Measurements from ENCODE around the gene NCAPH2.

NCAPH2 gene

GRCh38 chr22:50563413-50564160, 55.6 kb downstream of the NCAPH2 start:
- no peak for TF ChIP-seq CTCF (IDR thresholded peaks at IDR 0.05; ENCODE audit: control extremely low read depth, extremely low read depth, low read depth, missing control alignments)
- DNase-seq (ENCODE audit: extremely low spot score): no peak
- ChIA-PET CTCF (interaction anchor here (0.8 to 5.2 kb wide), 26 partner anchors 9 to 324 kb away, joined by 3 to 68 read pairs (median 4); partner anchors contain the start of genes ARSA, CHKB, CPT1B and KLHDC7B), POLR2A (interaction anchor here (0.6 to 1.3 kb wide), 6 partner anchors 13 to 696 kb away, joined by 3 to 6 read pairs (median 4); partner anchors contain the start of genes CPT1B, LMF2 and NCAPH2)

- DNase-seq (ENCODE audit: extremely low spot score): no peak
- ChIA-PET POLR2A (interaction anchor here (0.6 to 1.0 kb wide), 3 partner anchors 14 to 697 kb away, joined by 3 to 4 read pairs (median 4); no protein-coding TSS in a partner anchor), CTCF (interaction anchor here (0.9 to 5.2 kb wide), 10 partner anchors 8 to 62 kb away, joined by 3 to 68 read pairs (median 10); partner anchors contain the start of genes CHKB, CPT1B, LMF2 and NCAPH2)
- no peak for TF ChIP-seq CTCF (IDR thresholded peaks at IDR 0.05; ENCODE audit: control extremely low read depth, extremely low read depth, low read depth, missing control alignments)
Measured at GRCh38 chr22:50564289-50564688, 56.3 kb downstream of the NCAPH2 start.

- POLR2A ChIA-PET: no interaction called here
- no peak for DNase-seq (ENCODE audit: extremely low spot score)
- CTCF ChIA-PET: interaction anchor here (1.7 kb wide), 1 partner anchor 10 kb away, joined by 5 read pairs; no protein-coding TSS in a partner anchor
Measured at GRCh38 chr22:50567721-50568252, 59.8 kb downstream of the NCAPH2 start.

GRCh38 chr22:50568626-50569025, 60.6 kb downstream of the NCAPH2 start:
- DNase-seq (ENCODE audit: extremely low spot score): no peak
- ChIA-PET CTCF (interaction anchor here (1.7 kb wide), 1 partner anchor 11 kb away, joined by 5 read pairs; no protein-coding TSS in a partner anchor), POLR2A (interaction anchor here (1.1 kb wide), 1 partner anchor 43 kb away, joined by 3 read pairs; the partner anchor contains the start of gene SCO2)
- no peak for TF ChIP-seq CTCF (IDR thresholded peaks at IDR 0.05; ENCODE audit: control extremely low read depth, extremely low read depth, low read depth, missing control alignments)

More at GRCh38 chr22:50567721-50568252, 59.8 kb downstream of the NCAPH2 start:
- TF ChIP-seq CTCF (IDR thresholded peaks at IDR 0.05; ENCODE audit: control extremely low read depth, extremely low read depth, low read depth, missing control alignments): no peak

GRCh38 chr22:50569041-50569459, 61.0 kb downstream of the NCAPH2 start:
- no peak for DNase-seq (ENCODE audit: extremely low spot score)
- POLR2A ChIA-PET: interaction anchor here (1.1 kb wide), 1 partner anchor 44 kb away, joined by 3 read pairs; the partner anchor contains the start of gene SCO2
- CTCF ChIA-PET: interaction anchor here (1.2 to 1.7 kb wide), 2 partner anchors 12 to 52 kb away, joined by 5 read pairs; no protein-coding TSS in a partner anchor
- no peak for TF ChIP-seq CTCF (IDR thresholded peaks at IDR 0.05; ENCODE audit: control extremely low read depth, extremely low read depth, low read depth, missing control alignments)

- ChIA-PET POLR2A (interaction anchor here (1.1 kb wide), 1 partner anchor 45 kb away, joined by 3 read pairs; the partner anchor contains the start of gene SCO2), CTCF (interaction anchor here (1.0 to 1.7 kb wide), 4 partner anchors 9 to 51 kb away, joined by 3 to 6 read pairs (median 4); no protein-coding TSS in a partner anchor)
- no peak for TF ChIP-seq CTCF (IDR thresholded peaks at IDR 0.05; ENCODE audit: control extremely low read depth, extremely low read depth, low read depth, missing control alignments)
- no peak for DNase-seq (ENCODE audit: extremely low spot score)
Measured at GRCh38 chr22:50569896-50570535, 62.0 kb downstream of the NCAPH2 start.

Measured in GM10248 (cell line).